GM23338 (cell line): Measurements from ENCODE around the gene ERN2. TPM values are rescaled to one million over a fixed set of nuclear protein-coding genes. Genes with fewer than 3 reads are reported as not detected.
A peak's percentile ranks its signal among the peaks of the same experiment; 100 is the strongest.

Experiments used
- ATAC-seq: fragments of 200-7000 bp; cut with Tn5 transposase; 3 replicates; pipeline ENCODE4 v1.9.1; 2020
- DNase-seq: peaks from one replicate; pipeline ENCODE4 v3.0.0-alpha.2; 2015; ENCODE audit warnings: low spot score
- H2AFZ ChIP-seq: fragments of 200-600 bp; sonication (generic); 2 replicates; pipeline ENCODE4 v1.8.0; 2016; ENCODE audit warnings: antibody characterized with exemption, mild to moderate bottlenecking, moderate library complexity
- H3F3A ChIP-seq: fragments of 200-600 bp; sonication (generic); replicated peaks from 2 replicates; pipeline ENCODE4 v1.8.0; 2017; ENCODE audit warnings: antibody characterized with exemption, mixed run types, low read depth
- H3K27ac ChIP-seq: fragments of 200-600 bp; sonication (generic); 2 replicates; pipeline ENCODE4 v1.6.1; 2016; ENCODE audit warnings: low read depth
- H3K27me3 ChIP-seq: fragments of 200-600 bp; sonication (generic); 2 replicates; pipeline ENCODE4 v1.8.0; 2016; ENCODE audit warnings: mild to moderate bottlenecking, mixed run types, moderate library complexity; ENCODE audit not compliant: insufficient read depth
- H3K36me3 ChIP-seq: fragments of 200-600 bp; sonication (generic); 2 replicates; pipeline ENCODE4 v1.8.0; 2016; ENCODE audit warnings: mild to moderate bottlenecking; ENCODE audit not compliant: insufficient read depth
- H3K4me1 ChIP-seq: fragments of 200-600 bp; sonication (generic); 2 replicates; pipeline ENCODE4 v1.8.0; 2016; ENCODE audit warnings: mild to moderate bottlenecking, moderate library complexity; ENCODE audit not compliant: insufficient read depth
- H3K4me2 ChIP-seq: fragments of 200-600 bp; sonication (generic); 2 replicates; pipeline ENCODE4 v1.7.1; 2017; ENCODE audit warnings: mixed run types
- H3K4me3 ChIP-seq: fragments of 200-600 bp; sonication (generic); 2 replicates; pipeline ENCODE4 v1.6.1; 2016; ENCODE audit warnings: mixed run types
- H3K79me2 ChIP-seq: fragments of 200-600 bp; sonication (generic); replicated peaks from 2 replicates; pipeline ENCODE4 v1.8.0; 2017; ENCODE audit warnings: mild to moderate bottlenecking; ENCODE audit not compliant: insufficient read depth
- H3K9me2 ChIP-seq: fragments of 200-600 bp; sonication (generic); 2 replicates; pipeline ENCODE4 v1.8.0; 2017; ENCODE audit not compliant: insufficient read depth
- H4K20me1 ChIP-seq: fragments of 200-600 bp; sonication (generic); replicated peaks from 2 replicates; pipeline ENCODE4 v1.8.0; 2017; ENCODE audit warnings: mild to moderate bottlenecking; ENCODE audit not compliant: insufficient read depth
- H3K27ac Mint-ChIP-seq: 2 replicates; pipeline ENCODE4 v1.8.0; 2020; ENCODE audit warnings: inconsistent platforms, mild to moderate bottlenecking, moderate library complexity, mixed read lengths
- H3K27me3 Mint-ChIP-seq: 3 replicates; pipeline ENCODE4 v1.8.0; 2022; ENCODE audit warnings: low read depth, mild to moderate bottlenecking, moderate library complexity, mixed read lengths, inconsistent platforms; ENCODE audit not compliant: insufficient read depth, poor library complexity
- H3K36me3 Mint-ChIP-seq: 3 replicates; pipeline ENCODE4 v1.8.0; 2021; ENCODE audit warnings: low read depth, mild to moderate bottlenecking, inconsistent platforms, moderate library complexity, mixed read lengths
- H3K4me1 Mint-ChIP-seq: 3 replicates; pipeline ENCODE4 v1.8.0; 2020; ENCODE audit warnings: mild to moderate bottlenecking, inconsistent platforms, mixed read lengths
- H3K4me3 Mint-ChIP-seq: 3 replicates; pipeline ENCODE4 v1.8.0; 2021; ENCODE audit warnings: moderate library complexity, mild to moderate bottlenecking, inconsistent platforms, mixed read lengths
- H3K9me3 Mint-ChIP-seq: 3 replicates; pipeline ENCODE4 v1.8.0; 2020; ENCODE audit warnings: moderate library complexity, mild to moderate bottlenecking, inconsistent platforms, mixed read lengths
- CREB1 ChIP-seq: fragments of 250-450 bp; sonication (Bioruptor Pico); IDR thresholded peaks from 2 replicates; pipeline ENCODE4 v1.5.0; 2020; ENCODE audit warnings: low read depth, mild to moderate bottlenecking, moderate library complexity
- ETS1 ChIP-seq: IDR thresholded peaks from 2 replicates; pipeline ENCODE4 v1.6.1; 2016; ENCODE audit warnings: antibody characterized with exemption
- EZH2phosphoT487 ChIP-seq: fragments of 200-600 bp; sonication (generic); IDR thresholded peaks from one replicate; pipeline ENCODE4 v1.8.1; 2018; ENCODE audit warnings: antibody characterized with exemption; ENCODE audit not compliant: unreplicated experiment
- NANOG ChIP-seq: IDR thresholded peaks from 2 replicates; pipeline ENCODE4 v1.6.1; 2016; ENCODE audit warnings: antibody characterized with exemption, borderline replicate concordance
- POLR2AphosphoS5 ChIP-seq: IDR thresholded peaks from 2 replicates; pipeline ENCODE4 v1.6.1; 2016; ENCODE audit warnings: antibody characterized with exemption, low read depth
- REST ChIP-seq: IDR thresholded peaks from one replicate; pipeline ENCODE4 v1.6.1; 2018; ENCODE audit warnings: antibody characterized with exemption; ENCODE audit not compliant: unreplicated experiment
- ZNF114 ChIP-seq: fragments of 250-450 bp; sonication (Bioruptor Pico); IDR thresholded peaks from 2 replicates; pipeline ENCODE4 v1.5.0; 2020; ENCODE audit warnings: mild to moderate bottlenecking, moderate library complexity
- polyA plus RNA-seq: library from polyadenylated mRNA; unstranded; fragments of >200 nt; fragmentation: Nextera tagmentation; extraction: Ambion mirVana; gene quantifications from 2 replicates; pipeline ENCODE4 v1.2.1, GENCODE V29; 2016
- total RNA-seq: library from RNA; depleted of rRNA; stranded (reverse); fragments of >200 nt; shearing (Covaris generic); gene quantifications from 2 replicates; pipeline ENCODE4 v1.2.3, GENCODE V29; 2014
- TF ChIP-seq, protein P1 (sequence below): fragments of 250-450 bp; sonication (Bioruptor Pico); IDR thresholded peaks from 2 replicates; pipeline ENCODE4 v1.5.0; 2020; ENCODE audit warnings: mild to moderate bottlenecking, moderate library complexity
- TF ChIP-seq, protein P2 (sequence below), 2 experiments: fragments of 200-600 bp in 1 of 2; sonication (generic) in 1 of 2; conservative IDR thresholded peaks; 2 replicates each; pipeline versions ENCODE4 v1.5.1 to v1.6.1; 2016 to 2017; ENCODE audit warnings: antibody characterized with exemption in 2 of 2, low read depth in 2 of 2, mild to moderate bottlenecking in 2 of 2, moderate library complexity in 1 of 2

Gene ERN2
- total and polyA plus RNA-seq, 2 experiments from 2014 or later, result 0.97 to 1.1 TPM

- TF ChIP-seq ETS1, result no peak
These were observed 21.3 kb upstream of the ERN2 start (continued) for GRCh38 chr16:23734176-23734893.

DNA sequence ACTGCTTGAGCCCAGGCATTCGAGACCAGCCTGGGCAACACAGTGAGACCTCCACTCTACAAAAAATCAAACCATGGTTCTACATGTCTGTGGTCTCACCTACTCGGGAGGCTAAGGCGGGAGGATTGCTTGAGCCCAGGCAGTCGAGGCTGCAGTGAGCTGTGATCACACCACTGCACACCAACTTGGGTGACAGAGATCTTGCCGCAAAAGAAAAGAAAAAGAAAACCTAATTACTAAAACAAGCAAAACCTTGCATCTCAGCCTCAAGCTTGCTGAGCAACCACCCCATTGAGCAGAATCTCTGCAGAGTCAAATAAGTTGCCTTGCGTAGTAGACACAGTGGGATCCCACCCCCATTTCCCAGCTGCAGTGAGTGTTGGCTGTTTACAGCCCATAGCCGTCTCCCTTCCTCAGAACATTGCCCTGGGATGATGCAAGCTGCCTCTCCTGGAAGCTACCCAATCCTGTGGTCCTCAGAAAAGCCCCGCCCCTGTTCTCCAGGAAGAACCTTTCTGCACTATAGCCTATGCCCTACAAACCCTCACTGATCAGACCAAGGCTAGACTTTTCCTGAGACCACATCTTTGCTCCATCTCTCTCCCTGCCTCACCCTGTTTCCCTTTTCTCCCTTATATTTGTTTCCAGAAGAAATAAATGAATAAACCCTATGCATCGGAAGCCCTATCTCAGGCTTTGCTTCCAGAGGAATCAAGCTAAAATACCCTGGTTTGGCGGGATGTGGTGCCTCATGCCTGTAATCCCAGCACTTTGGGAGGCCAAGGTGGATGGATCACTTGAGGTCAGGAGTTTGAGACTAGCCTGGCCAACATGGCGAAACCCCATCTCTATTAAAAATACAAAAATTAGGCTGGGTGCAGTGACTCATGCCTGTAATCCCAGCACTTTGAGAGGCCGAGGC is 16.7 kb upstream of the ERN2 start:
- Histone ChIP-seq H3K4me2 (peak overlapping the region; percentile 45; the same call in 1 of the 2 replicates), H3F3A (no peaks in the 10 kb centered on the region), H3K27me3 (no peaks in the 10 kb centered on the region), H4K20me1 (no peaks in the 10 kb centered on the region), H3K79me2 (no peaks in the 10 kb centered on the region), H3K36me3 (no peaks in the 10 kb centered on the region), H3K9me2 (0 out of 2 replicates have a peak, but pooled peaks cover 3% of the 10 kb centered on the region), H2AFZ (peak overlapping the region; percentile 82), H3K27ac (0 out of 2 replicates have a peak overlapping the region, but pooled peaks have one; percentile 14), H3K4me3 (no peak overlapping the region), H3K4me1 (peaks cover 6% of the 10 kb centered on the region; the same call in 1 of the 2 replicates)
- Mint-ChIP-seq H3K27me3 (peaks cover 9% of the 10 kb centered on the region), H3K27ac (peak overlapping the region; percentile 72), H3K9me3 (no peaks in the 10 kb centered on the region), H3K4me1 (peaks cover 11% of the 10 kb centered on the region), H3K4me3 (no peak overlapping the region), H3K36me3 (no peaks in the 10 kb centered on the region)
- DNase-seq (peak; percentile 81), ATAC-seq (peak; percentile 90)
- TF ChIP-seq REST, result no peak
- TF ChIP-seq POLR2AphosphoS5, result no peak; the same call in 1 of the 2 replicates
- TF ChIP-seq, protein P1, sequence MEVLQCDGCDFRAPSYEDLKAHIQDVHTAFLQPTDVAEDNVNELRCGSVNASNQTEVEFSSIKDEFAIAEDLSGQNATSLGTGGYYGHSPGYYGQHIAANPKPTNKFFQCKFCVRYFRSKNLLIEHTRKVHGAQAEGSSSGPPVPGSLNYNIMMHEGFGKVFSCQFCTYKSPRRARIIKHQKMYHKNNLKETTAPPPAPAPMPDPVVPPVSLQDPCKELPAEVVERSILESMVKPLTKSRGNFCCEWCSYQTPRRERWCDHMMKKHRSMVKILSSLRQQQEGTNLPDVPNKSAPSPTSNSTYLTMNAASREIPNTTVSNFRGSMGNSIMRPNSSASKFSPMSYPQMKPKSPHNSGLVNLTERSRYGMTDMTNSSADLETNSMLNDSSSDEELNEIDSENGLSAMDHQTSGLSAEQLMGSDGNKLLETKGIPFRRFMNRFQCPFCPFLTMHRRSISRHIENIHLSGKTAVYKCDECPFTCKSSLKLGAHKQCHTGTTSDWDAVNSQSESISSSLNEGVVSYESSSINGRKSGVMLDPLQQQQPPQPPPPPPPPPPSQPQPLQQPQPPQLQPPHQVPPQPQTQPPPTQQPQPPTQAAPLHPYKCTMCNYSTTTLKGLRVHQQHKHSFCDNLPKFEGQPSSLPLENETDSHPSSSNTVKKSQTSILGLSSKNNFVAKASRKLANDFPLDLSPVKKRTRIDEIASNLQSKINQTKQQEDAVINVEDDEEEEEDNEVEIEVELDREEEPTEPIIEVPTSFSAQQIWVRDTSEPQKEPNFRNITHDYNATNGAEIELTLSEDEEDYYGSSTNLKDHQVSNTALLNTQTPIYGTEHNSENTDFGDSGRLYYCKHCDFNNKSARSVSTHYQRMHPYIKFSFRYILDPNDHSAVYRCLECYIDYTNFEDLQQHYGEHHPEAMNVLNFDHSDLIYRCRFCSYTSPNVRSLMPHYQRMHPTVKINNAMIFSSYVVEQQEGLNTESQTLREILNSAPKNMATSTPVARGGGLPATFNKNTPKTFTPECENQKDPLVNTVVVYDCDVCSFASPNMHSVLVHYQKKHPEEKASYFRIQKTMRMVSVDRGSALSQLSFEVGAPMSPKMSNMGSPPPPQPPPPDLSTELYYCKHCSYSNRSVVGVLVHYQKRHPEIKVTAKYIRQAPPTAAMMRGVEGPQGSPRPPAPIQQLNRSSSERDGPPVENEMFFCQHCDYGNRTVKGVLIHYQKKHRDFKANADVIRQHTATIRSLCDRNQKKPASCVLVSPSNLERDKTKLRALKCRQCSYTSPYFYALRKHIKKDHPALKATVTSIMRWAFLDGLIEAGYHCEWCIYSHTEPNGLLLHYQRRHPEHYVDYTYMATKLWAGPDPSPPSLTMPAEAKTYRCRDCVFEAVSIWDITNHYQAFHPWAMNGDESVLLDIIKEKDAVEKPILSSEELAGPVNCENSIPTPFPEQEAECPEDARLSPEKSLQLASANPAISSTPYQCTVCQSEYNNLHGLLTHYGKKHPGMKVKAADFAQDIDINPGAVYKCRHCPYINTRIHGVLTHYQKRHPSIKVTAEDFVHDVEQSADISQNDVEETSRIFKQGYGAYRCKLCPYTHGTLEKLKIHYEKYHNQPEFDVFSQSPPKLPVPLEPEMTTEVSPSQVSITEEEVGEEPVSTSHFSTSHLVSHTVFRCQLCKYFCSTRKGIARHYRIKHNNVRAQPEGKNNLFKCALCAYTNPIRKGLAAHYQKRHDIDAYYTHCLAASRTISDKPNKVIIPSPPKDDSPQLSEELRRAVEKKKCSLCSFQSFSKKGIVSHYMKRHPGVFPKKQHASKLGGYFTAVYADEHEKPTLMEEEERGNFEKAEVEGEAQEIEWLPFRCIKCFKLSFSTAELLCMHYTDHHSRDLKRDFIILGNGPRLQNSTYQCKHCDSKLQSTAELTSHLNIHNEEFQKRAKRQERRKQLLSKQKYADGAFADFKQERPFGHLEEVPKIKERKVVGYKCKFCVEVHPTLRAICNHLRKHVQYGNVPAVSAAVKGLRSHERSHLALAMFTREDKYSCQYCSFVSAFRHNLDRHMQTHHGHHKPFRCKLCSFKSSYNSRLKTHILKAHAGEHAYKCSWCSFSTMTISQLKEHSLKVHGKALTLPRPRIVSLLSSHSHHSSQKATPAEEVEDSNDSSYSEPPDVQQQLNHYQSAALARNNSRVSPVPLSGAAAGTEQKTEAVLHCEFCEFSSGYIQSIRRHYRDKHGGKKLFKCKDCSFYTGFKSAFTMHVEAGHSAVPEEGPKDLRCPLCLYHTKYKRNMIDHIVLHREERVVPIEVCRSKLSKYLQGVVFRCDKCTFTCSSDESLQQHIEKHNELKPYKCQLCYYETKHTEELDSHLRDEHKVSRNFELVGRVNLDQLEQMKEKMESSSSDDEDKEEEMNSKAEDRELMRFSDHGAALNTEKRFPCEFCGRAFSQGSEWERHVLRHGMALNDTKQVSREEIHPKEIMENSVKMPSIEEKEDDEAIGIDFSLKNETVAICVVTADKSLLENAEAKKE (CRISPR knock-in tag), result no peak
- TF ChIP-seq CREB1 (CRISPR knock-in tag), result no peak
- no peak for TF ChIP-seq NANOG
- no peak for TF ChIP-seq EZH2phosphoT487
- no peak for TF ChIP-seq ZNF114 (CRISPR knock-in tag)
- TF ChIP-seq, protein P2, sequence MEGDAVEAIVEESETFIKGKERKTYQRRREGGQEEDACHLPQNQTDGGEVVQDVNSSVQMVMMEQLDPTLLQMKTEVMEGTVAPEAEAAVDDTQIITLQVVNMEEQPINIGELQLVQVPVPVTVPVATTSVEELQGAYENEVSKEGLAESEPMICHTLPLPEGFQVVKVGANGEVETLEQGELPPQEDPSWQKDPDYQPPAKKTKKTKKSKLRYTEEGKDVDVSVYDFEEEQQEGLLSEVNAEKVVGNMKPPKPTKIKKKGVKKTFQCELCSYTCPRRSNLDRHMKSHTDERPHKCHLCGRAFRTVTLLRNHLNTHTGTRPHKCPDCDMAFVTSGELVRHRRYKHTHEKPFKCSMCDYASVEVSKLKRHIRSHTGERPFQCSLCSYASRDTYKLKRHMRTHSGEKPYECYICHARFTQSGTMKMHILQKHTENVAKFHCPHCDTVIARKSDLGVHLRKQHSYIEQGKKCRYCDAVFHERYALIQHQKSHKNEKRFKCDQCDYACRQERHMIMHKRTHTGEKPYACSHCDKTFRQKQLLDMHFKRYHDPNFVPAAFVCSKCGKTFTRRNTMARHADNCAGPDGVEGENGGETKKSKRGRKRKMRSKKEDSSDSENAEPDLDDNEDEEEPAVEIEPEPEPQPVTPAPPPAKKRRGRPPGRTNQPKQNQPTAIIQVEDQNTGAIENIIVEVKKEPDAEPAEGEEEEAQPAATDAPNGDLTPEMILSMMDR (conservative IDR thresholded peaks at IDR 0.05; ENCODE audit: low read depth in 2 of 2), result no peak
